ENCODE results near the gene CDKAL1.

CDKAL1 gene

GRCh38 chr6:21024616-21025015 lies 490.4 kb downstream of the CDKAL1 start:
- POLR2A ChIA-PET, result no interaction called here
- 88% methylated on average over 1 of the region's 1 CpG for WGBS (ENCODE audit: insufficient coverage)
- CTCF ChIA-PET, result no interaction called here

GRCh38 chr6:21026576-21027273 lies 492.5 kb downstream of the CDKAL1 start:
- H3K27ac ChIP-seq (ENCODE audit: insufficient read depth in 1 of 2, low read depth in 1 of 2, low read length in 2 of 2, poor library complexity in 1 of 2, severe bottlenecking in 2 of 2), result peak overlapping the region in 1 of 2 experiments; percentile 2
- CTCF ChIA-PET, result no interaction called here
- POLR2A ChIA-PET, result no interaction called here
- H3K36me3 ChIP-seq (ENCODE audit: control insufficient read depth in 4 of 4, insufficient read depth in 4 of 4, low read length in 3 of 4), result peaks cover 0 to 6% (median 1%) of the 10 kb centered on the region in 4 experiments
- H3K9me3 ChIP-seq (ENCODE audit: control extremely low read depth in 1 of 5, control insufficient read depth in 4 of 5, insufficient read depth in 2 of 5, low read depth in 1 of 5, low read length in 4 of 5), result peaks cover 0 to 6% (median 4%) of the 10 kb centered on the region in 5 experiments
- peaks cover 0 to 16% (median 0%) of the 10 kb centered on the region in 4 experiments for H3K4me1 ChIP-seq (ENCODE audit: control extremely low read depth in 1 of 4, control insufficient read depth in 4 of 4, insufficient read depth in 4 of 4, low read length in 3 of 4)
- WGBS (ENCODE audit: insufficient coverage), result 100% methylated on average over 1 of the region's 3 CpGs
- no peak overlapping the region for H3K4me3 ChIP-seq (ENCODE audit: control insufficient read depth in 1 of 7, extremely low read depth in 1 of 7, insufficient read depth in 4 of 7, low read depth in 2 of 7, low read length in 6 of 7)
- no peaks in the 10 kb centered on the region for H3K27me3 ChIP-seq (replicated peaks in 2 of 5; ENCODE audit: control insufficient read depth in 4 of 5, insufficient read depth in 5 of 5, low read length in 4 of 5)
- DNase-seq, result no peak

More at GRCh38 chr6:21024616-21025015, 490.4 kb downstream of the CDKAL1 start:
- Histone ChIP-seq H3K4me3 (ENCODE audit: control insufficient read depth in 1 of 7, extremely low read depth in 1 of 7, insufficient read depth in 4 of 7, low read depth in 2 of 7, low read length in 6 of 7) (no peak overlapping the region), H3K27ac (ENCODE audit: insufficient read depth in 1 of 2, low read depth in 1 of 2, low read length in 2 of 2, poor library complexity in 1 of 2, severe bottlenecking in 2 of 2) (no peak overlapping the region), H3K27me3 (replicated peaks in 2 of 5; ENCODE audit: control insufficient read depth in 4 of 5, insufficient read depth in 5 of 5, low read length in 4 of 5) (no peaks in the 10 kb centered on the region), H3K36me3 (ENCODE audit: control insufficient read depth in 4 of 4, insufficient read depth in 4 of 4, low read length in 3 of 4) (peaks cover 0 to 6% (median 0%) of the 10 kb centered on the region in 4 experiments), H3K4me1 (ENCODE audit: control extremely low read depth in 1 of 4, control insufficient read depth in 4 of 4, insufficient read depth in 4 of 4, low read length in 3 of 4) (peaks cover 0 to 16% (median 0%) of the 10 kb centered on the region in 4 experiments), H3K9me3 (ENCODE audit: control extremely low read depth in 1 of 5, control insufficient read depth in 4 of 5, insufficient read depth in 2 of 5, low read depth in 1 of 5, low read length in 4 of 5) (peaks cover 0 to 6% (median 4%) of the 10 kb centered on the region in 5 experiments)
- DNase-seq, result no peak

GRCh38 chr6:21027507-21027906 lies 493.2 kb downstream of the CDKAL1 start:
- Histone ChIP-seq H3K4me3 (ENCODE audit: control insufficient read depth in 1 of 7, extremely low read depth in 1 of 7, insufficient read depth in 4 of 7, low read depth in 2 of 7, low read length in 6 of 7) (no peak overlapping the region), H3K36me3 (ENCODE audit: control insufficient read depth in 4 of 4, insufficient read depth in 4 of 4, low read length in 3 of 4) (peaks cover 0 to 6% (median 1%) of the 10 kb centered on the region in 4 experiments), H3K27me3 (replicated peaks in 2 of 5; ENCODE audit: control insufficient read depth in 4 of 5, insufficient read depth in 5 of 5, low read length in 4 of 5) (no peaks in the 10 kb centered on the region), H3K9me3 (ENCODE audit: control extremely low read depth in 1 of 5, control insufficient read depth in 4 of 5, insufficient read depth in 2 of 5, low read depth in 1 of 5, low read length in 4 of 5) (peaks cover 0 to 6% (median 4%) of the 10 kb centered on the region in 5 experiments), H3K27ac (ENCODE audit: insufficient read depth in 1 of 2, low read depth in 1 of 2, low read length in 2 of 2, poor library complexity in 1 of 2, severe bottlenecking in 2 of 2) (no peak overlapping the region), H3K4me1 (ENCODE audit: control extremely low read depth in 1 of 4, control insufficient read depth in 4 of 4, insufficient read depth in 4 of 4, low read length in 3 of 4) (peaks cover 0 to 16% (median 0%) of the 10 kb centered on the region in 4 experiments)
- ChIA-PET POLR2A (no interaction called here), CTCF (no interaction called here)
- no peak for DNase-seq
- 100% methylated on average over 1 of the region's 2 CpGs for WGBS (ENCODE audit: insufficient coverage)

GRCh38 chr6:21031182-21031581 lies 496.9 kb downstream of the CDKAL1 start:
- 98% methylated on average over 5 of the region's 5 CpGs for WGBS (ENCODE audit: insufficient coverage)
- H3K36me3 ChIP-seq (ENCODE audit: control insufficient read depth in 4 of 4, insufficient read depth in 4 of 4, low read length in 3 of 4), result peaks cover 0 to 4% (median 1%) of the 10 kb centered on the region in 4 experiments
- no peaks in the 10 kb centered on the region for H3K27me3 ChIP-seq (replicated peaks in 2 of 5; ENCODE audit: control insufficient read depth in 4 of 5, insufficient read depth in 5 of 5, low read length in 4 of 5)
- POLR2A ChIA-PET, result interaction anchor here (0.6 kb wide), 1 partner anchor 58 kb away, joined by 8 read pairs; no protein-coding TSS in a partner anchor
- no peak for DNase-seq
- H3K27ac ChIP-seq (ENCODE audit: insufficient read depth in 1 of 2, low read depth in 1 of 2, low read length in 2 of 2, poor library complexity in 1 of 2, severe bottlenecking in 2 of 2), result no peak overlapping the region
- H3K4me1 ChIP-seq (ENCODE audit: control extremely low read depth in 1 of 4, control insufficient read depth in 4 of 4, insufficient read depth in 4 of 4, low read length in 3 of 4), result peaks cover 0 to 8% (median 0%) of the 10 kb centered on the region in 4 experiments
- CTCF ChIA-PET, result no interaction called here
- peaks cover 0 to 6% (median 2%) of the 10 kb centered on the region in 5 experiments for H3K9me3 ChIP-seq (ENCODE audit: control extremely low read depth in 1 of 5, control insufficient read depth in 4 of 5, insufficient read depth in 2 of 5, low read depth in 1 of 5, low read length in 4 of 5)
- no peak overlapping the region for H3K4me3 ChIP-seq (ENCODE audit: control insufficient read depth in 1 of 7, extremely low read depth in 1 of 7, insufficient read depth in 4 of 7, low read depth in 2 of 7, low read length in 6 of 7)

- ChIA-PET CTCF (no interaction called here), POLR2A (no interaction called here)
- Histone ChIP-seq H3K36me3 (ENCODE audit: control insufficient read depth in 4 of 4, insufficient read depth in 4 of 4, low read length in 3 of 4) (peaks cover 0 to 2% (median 0%) of the 10 kb centered on the region in 4 experiments), H3K4me3 (ENCODE audit: control insufficient read depth in 1 of 7, extremely low read depth in 1 of 7, insufficient read depth in 4 of 7, low read depth in 2 of 7, low read length in 6 of 7) (no peak overlapping the region), H3K4me1 (ENCODE audit: control extremely low read depth in 1 of 4, control insufficient read depth in 4 of 4, insufficient read depth in 4 of 4, low read length in 3 of 4) (no peaks in the 10 kb centered on the region), H3K9me3 (ENCODE audit: control extremely low read depth in 1 of 5, control insufficient read depth in 4 of 5, insufficient read depth in 2 of 5, low read depth in 1 of 5, low read length in 4 of 5) (no peaks in the 10 kb centered on the region), H3K27me3 (replicated peaks in 2 of 5; ENCODE audit: control insufficient read depth in 4 of 5, insufficient read depth in 5 of 5, low read length in 4 of 5) (no peaks in the 10 kb centered on the region), H3K27ac (ENCODE audit: insufficient read depth in 1 of 2, low read depth in 1 of 2, low read length in 2 of 2, poor library complexity in 1 of 2, severe bottlenecking in 2 of 2) (no peak overlapping the region)
- WGBS (ENCODE audit: insufficient coverage), result 100% methylated on average over 1 of the region's 1 CpG
- DNase-seq, result no peak
Observed at GRCh38 chr6:21033084-21033483, 498.8 kb downstream of the CDKAL1 start.

GRCh38 chr6:21033575-21034026 lies 499.3 kb downstream of the CDKAL1 start:
- no peak overlapping the region for H3K4me3 ChIP-seq (ENCODE audit: control insufficient read depth in 1 of 7, extremely low read depth in 1 of 7, insufficient read depth in 4 of 7, low read depth in 2 of 7, low read length in 6 of 7)
- H3K36me3 ChIP-seq (ENCODE audit: control insufficient read depth in 4 of 4, insufficient read depth in 4 of 4, low read length in 3 of 4), result peaks cover 0 to 2% (median 0%) of the 10 kb centered on the region in 4 experiments
- no peaks in the 10 kb centered on the region for H3K27me3 ChIP-seq (replicated peaks in 2 of 5; ENCODE audit: control insufficient read depth in 4 of 5, insufficient read depth in 5 of 5, low read length in 4 of 5)
- no peaks in the 10 kb centered on the region for H3K9me3 ChIP-seq (ENCODE audit: control extremely low read depth in 1 of 5, control insufficient read depth in 4 of 5, insufficient read depth in 2 of 5, low read depth in 1 of 5, low read length in 4 of 5)
- H3K27ac ChIP-seq (ENCODE audit: insufficient read depth in 1 of 2, low read depth in 1 of 2, low read length in 2 of 2, poor library complexity in 1 of 2, severe bottlenecking in 2 of 2), result no peak overlapping the region
- ChIA-PET CTCF (no interaction called here), POLR2A (no interaction called here)
- 97% methylated on average over 4 of the region's 4 CpGs for WGBS (ENCODE audit: insufficient coverage)
- no peaks in the 10 kb centered on the region for H3K4me1 ChIP-seq (ENCODE audit: control extremely low read depth in 1 of 4, control insufficient read depth in 4 of 4, insufficient read depth in 4 of 4, low read length in 3 of 4)
- DNase-seq, result no peak

GRCh38 chr6:21034345-21034744 lies 500.1 kb downstream of the CDKAL1 start:
- Histone ChIP-seq H3K27me3 (replicated peaks in 2 of 5; ENCODE audit: control insufficient read depth in 4 of 5, insufficient read depth in 5 of 5, low read length in 4 of 5) (no peaks in the 10 kb centered on the region), H3K36me3 (ENCODE audit: control insufficient read depth in 4 of 4, insufficient read depth in 4 of 4, low read length in 3 of 4) (peaks cover 0 to 2% (median 0%) of the 10 kb centered on the region in 4 experiments), H3K27ac (ENCODE audit: insufficient read depth in 1 of 2, low read depth in 1 of 2, low read length in 2 of 2, poor library complexity in 1 of 2, severe bottlenecking in 2 of 2) (no peak overlapping the region), H3K9me3 (ENCODE audit: control extremely low read depth in 1 of 5, control insufficient read depth in 4 of 5, insufficient read depth in 2 of 5, low read depth in 1 of 5, low read length in 4 of 5) (no peaks in the 10 kb centered on the region), H3K4me3 (ENCODE audit: control insufficient read depth in 1 of 7, extremely low read depth in 1 of 7, insufficient read depth in 4 of 7, low read depth in 2 of 7, low read length in 6 of 7) (no peak overlapping the region), H3K4me1 (ENCODE audit: control extremely low read depth in 1 of 4, control insufficient read depth in 4 of 4, insufficient read depth in 4 of 4, low read length in 3 of 4) (no peaks in the 10 kb centered on the region)
- ChIA-PET CTCF (no interaction called here), POLR2A (no interaction called here)
- WGBS (ENCODE audit: insufficient coverage), result no CpG with 5 or more reads among the region's 3 CpGs
- no peak for DNase-seq

All from common myeloid progenitor, CD34-positive (primary cell).